DMS 273 (cell line): ENCODE results near the gene CYB5D1.

Experiments used
- DNase-seq: peaks from one replicate; lab custom pipeline; 2025; ENCODE audit not compliant: unreplicated experiment; lab: John Stamatoyannopoulos, UW

The CYB5D1 gene

GRCh38 chr17:7844292-7845154 lies 13.3 kb upstream of the CYB5D1 start:
- DNase-seq = peak; percentile 94

- no peak for DNase-seq
Observed at GRCh38 chr17:7845359-7846062, 12.3 kb upstream of the CYB5D1 start.

DNA sequence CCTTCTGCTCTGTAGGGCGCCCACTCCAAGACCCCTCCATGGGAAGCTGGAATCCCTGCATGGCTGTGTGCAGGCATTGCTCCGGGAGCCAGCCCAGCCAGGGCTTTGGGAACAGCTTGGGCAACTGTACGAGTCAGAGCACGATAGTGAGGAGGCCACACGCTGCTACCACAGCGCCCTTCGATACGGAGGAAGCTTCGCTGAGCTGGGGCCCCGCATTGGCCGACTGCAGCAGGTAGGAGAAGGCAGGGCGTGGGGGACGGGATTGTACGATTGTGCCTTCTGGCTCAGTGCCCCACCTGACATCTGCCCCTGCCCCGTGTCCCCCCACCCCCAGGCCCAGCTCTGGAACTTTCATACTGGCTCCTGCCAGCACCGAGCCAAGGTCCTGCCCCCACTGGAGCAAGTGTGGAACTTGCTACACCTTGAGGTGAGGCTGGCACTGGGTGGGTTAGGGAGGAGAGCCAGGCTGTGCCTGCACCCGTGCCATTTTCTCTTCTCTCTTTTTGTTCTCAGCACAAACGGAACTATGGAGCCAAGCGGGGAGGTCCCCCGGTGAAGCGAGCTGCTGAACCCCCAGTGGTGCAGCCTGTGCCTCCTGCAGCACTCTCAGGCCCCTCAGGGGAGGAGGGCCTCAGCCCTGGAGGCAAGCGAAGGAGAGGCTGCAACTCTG lies 11.6 kb upstream of the CYB5D1 start:
- DNase-seq = no peak

- no peak for DNase-seq
Observed at GRCh38 chr17:7846765-7847661, 10.8 kb upstream of the CYB5D1 start.

DNA sequence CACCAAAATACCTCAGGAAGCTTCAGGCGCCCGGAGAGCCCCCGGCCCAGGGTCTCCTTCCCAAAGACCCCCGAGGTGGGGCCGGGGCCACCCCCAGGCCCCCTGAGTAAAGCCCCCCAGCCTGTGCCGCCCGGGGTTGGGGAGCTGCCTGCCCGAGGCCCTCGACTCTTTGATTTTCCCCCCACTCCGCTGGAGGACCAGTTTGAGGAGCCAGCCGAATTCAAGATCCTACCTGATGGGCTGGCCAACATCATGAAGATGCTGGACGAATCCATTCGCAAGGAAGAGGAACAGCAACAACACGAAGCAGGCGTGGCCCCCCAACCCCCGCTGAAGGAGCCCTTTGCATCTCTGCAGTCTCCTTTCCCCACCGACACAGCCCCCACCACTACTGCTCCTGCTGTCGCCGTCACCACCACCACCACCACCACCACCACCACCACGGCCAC lies 9.6 kb upstream of the CYB5D1 start:
- DNase-seq = no peak

DNA sequence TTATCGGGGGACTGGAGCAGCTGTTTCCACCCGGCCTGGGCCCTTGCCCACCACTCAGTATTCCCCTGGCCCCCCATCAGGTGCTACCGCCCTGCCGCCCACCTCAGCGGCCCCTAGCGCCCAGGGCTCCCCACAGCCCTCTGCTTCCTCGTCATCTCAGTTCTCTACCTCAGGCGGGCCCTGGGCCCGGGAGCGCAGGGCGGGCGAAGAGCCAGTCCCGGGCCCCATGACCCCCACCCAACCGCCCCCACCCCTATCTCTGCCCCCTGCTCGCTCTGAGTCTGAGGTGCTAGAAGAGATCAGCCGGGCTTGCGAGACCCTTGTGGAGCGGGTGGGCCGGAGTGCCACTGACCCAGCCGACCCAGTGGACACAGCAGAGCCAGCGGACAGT lies 9.1 kb upstream of the CYB5D1 start:
- DNase-seq = no peak

DNA sequence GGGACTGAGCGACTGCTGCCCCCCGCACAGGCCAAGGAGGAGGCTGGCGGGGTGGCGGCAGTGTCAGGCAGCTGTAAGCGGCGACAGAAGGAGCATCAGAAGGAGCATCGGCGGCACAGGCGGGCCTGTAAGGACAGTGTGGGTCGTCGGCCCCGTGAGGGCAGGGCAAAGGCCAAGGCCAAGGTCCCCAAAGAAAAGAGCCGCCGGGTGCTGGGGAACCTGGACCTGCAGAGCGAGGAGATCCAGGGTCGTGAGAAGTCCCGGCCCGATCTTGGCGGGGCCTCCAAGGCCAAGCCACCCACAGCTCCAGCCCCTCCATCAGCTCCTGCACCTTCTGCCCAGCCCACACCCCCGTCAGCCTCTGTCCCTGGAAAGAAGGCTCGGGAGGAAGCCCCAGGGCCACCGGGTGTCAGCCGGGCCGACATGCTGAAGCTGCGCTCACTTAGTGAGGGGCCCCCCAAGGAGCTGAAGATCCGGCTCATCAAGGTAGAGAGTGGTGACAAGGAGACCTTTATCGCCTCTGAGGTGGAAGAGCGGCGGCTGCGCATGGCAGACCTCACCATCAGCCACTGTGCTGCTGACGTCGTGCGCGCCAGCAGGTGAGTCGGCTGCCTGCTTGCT lies 8.6 kb upstream of the CYB5D1 start:
- DNase-seq = no peak

DNA sequence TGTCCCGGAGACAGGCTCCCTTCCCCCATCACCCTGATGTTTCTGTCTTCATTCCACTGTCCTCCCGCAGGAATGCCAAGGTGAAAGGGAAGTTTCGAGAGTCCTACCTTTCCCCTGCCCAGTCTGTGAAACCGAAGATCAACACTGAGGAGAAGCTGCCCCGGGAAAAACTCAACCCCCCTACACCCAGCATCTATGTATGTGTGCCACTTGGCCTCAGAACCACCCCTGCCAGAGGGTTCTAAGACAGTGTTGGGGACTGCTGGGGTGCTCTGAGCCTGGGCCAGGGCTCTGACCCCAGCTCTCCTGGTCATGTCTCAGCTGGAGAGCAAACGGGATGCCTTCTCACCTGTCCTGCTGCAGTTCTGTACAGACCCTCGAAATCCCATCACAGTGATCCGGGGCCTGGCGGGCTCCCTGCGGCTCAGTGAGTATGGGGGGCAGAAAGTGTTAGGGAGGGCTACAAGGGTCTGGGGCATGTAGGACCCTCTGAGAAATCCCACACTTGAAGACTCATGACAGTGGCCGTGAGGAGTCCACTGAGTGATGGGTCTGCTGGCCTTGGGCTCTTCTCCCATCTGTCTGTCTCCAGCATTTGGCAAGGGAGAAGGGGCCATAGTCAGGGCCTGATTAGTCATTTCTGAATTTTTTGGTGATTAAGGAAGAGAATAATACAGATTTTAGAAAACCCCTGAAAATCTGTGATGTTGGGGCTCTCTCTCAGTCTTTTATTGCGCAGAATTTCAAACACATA lies 7.9 kb upstream of the CYB5D1 start:
- DNase-seq = no peak

DNA sequence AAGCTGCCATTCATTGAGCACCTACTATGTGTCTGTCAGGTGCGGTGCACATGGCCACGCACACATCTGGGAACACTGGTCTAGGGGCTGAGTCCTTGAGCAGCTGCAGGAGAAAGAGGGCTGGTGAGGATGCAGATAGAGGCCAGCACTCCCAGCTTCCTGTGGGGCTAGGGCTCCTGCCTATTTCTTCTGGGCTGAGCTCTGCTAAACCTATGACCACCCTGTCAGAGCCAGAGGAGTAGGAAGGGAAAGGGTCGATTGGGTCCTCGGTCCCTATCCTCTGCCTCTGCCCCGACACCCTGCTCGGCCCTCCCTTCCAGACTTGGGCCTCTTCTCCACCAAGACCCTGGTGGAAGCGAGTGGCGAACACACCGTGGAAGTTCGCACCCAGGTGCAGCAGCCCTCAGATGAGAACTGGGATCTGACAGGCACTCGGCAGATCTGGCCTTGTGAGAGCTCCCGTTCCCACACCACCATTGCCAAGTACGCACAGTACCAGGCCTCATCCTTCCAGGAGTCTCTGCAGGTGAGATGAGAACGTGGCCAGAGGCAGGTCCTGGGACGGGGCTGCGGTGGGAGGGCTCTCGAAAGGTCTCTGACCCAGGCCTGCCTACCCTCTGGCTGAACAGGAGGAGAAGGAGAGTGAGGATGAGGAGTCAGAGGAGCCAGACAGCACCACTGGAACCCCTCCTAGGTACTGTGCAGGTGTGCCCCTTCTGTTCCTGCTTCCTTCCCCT lies 6.9 kb upstream of the CYB5D1 start:
- no peak for DNase-seq

GRCh38 chr17:7851438-7852261 lies 6.2 kb upstream of the CYB5D1 start:
- peak; percentile 63 for DNase-seq

- no peak for DNase-seq
Observed at GRCh38 chr17:7852262-7852670, 5.5 kb upstream of the CYB5D1 start.

DNA sequence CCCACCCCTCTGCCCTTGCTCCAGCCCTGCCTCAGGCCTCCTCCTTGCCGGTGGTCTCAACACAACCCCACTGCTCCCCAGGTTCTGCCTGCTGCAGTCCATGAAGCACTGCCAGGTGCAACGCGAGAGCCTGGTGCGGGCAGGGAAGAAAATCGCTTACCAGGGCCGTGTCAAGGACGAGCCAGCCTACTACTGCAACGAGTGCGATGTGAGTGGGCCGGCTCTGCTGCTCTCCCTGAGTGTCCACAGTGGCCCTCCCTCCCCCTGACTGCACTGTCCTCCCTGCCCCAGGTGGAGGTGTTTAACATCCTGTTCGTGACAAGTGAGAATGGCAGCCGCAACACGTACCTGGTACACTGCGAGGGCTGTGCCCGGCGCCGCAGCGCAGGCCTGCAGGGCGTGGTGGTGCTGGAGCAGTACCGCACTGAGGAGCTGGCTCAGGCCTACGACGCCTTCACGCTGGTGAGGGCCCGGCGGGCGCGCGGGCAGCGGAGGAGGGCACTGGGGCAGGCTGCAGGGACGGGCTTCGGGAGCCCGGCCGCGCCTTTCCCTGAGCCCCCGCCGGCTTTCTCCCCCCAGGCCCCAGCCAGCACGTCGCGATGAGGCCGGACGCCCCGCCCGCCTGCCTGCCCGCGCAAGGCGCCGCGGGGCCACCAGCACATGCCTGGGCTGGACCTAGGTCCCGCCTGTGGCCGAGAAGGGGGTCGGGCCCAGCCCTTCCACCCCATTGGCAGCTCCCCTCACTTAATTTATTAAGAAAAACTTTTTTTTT lies 4.7 kb upstream of the CYB5D1 start:
- DNase-seq = no peak

DNA sequence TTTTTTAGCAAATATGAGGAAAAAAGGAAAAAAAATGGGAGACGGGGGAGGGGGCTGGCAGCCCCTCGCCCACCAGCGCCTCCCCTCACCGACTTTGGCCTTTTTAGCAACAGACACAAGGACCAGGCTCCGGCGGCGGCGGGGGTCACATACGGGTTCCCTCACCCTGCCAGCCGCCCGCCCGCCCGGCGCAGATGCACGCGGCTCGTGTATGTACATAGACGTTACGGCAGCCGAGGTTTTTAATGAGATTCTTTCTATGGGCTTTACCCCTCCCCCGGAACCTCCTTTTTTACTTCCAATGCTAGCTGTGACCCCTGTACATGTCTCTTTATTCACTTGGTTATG lies 4.1 kb upstream of the CYB5D1 start:
- DNase-seq = no peak

DNA sequence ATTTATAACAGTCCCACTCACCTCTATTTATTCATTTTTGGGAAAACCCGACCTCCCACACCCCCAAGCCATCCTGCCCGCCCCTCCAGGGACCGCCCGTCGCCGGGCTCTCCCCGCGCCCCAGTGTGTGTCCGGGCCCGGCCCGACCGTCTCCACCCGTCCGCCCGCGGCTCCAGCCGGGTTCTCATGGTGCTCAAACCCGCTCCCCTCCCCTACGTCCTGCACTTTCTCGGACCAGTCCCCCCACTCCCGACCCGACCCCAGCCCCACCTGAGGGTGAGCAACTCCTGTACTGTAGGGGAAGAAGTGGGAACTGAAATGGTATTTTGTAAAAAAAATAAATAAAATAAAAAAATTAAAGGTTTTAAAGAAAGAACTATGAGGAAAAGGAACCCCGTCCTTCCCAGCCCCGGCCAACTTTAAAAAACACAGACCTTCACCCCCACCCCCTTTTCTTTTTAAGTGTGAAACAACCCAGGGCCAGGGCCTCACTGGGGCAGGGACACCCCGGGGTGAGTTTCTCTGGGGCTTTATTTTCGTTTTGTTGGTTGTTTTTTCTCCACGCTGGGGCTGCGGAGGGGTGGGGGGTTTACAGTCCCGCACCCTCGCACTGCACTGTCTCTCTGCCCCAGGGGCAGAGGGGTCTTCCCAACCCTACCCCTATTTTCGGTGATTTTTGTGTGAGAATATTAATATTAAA lies 3.6 kb upstream of the CYB5D1 start:
- DNase-seq = no peak

- DNase-seq = no peak
Observed at GRCh38 chr17:7854851-7855659, 2.7 kb upstream of the CYB5D1 start, which contains the start of gene TMEM88. Gene TMEM88 (plus strand): TSS chr17:7855066. CDS start chr17:7855075, 9 bp downstream.

- DNase-seq = no peak
Observed at GRCh38 chr17:7855660-7856010, 2.2 kb upstream of the CYB5D1 start.
